ENCODE data around the gene MAOB. TPM values are rescaled to one million over a fixed set of nuclear protein-coding genes. Genes with fewer than 3 reads are reported as not detected.
A peak's percentile ranks its signal among the peaks of the same experiment; 100 is the strongest.
"Not testable (repeated sequence)": the region's sequence is repeated elsewhere in the genome, so short reads cannot be mapped to it uniquely, and the experiment has no call there.

The MAOB gene
- total and polyA plus RNA-seq, 8 donors: 1.2 to 16.0 (median 10.2) TPM

- 90 to 100% (median 93%) methylated on average over 1 of the region's 1 CpG for WGBS, 5 donors
- H3K9me3 ChIP-seq: no peaks in the 10 kb centered on the region
- no peak for DNase-seq
- no peaks in the 10 kb centered on the region for H3K27me3 ChIP-seq
- no peak overlapping the region for H3K4me3 ChIP-seq
- intact Hi-C loops (cut with DNase I; ENCODE audit: low total_unique reads): no loop called here
- peaks cover 0 to 40% (median 33%) of the 10 kb centered on the region in 4 donors for H3K36me3 ChIP-seq
- H3K27ac ChIP-seq: no peak overlapping the region
- H3K4me1 ChIP-seq: peaks cover 0 to 5% (median 0%) of the 10 kb centered on the region in 4 donors
- no peak for TF ChIP-seq CTCF (IDR thresholded peaks at IDR 0.05)
- no peak for TF ChIP-seq EP300 (IDR thresholded peaks at IDR 0.05)
- no peak for TF ChIP-seq POLR2A (IDR thresholded peaks at IDR 0.05)
- no peak for TF ChIP-seq POLR2AphosphoS5 (IDR thresholded peaks at IDR 0.05)
Measured at GRCh38 chrX:43728966-43729365, 153.3 kb downstream of the MAOB start.

GRCh38 chrX:43728002-43728401, 154.2 kb downstream of the MAOB start:
- DNase-seq: no peak
- no peak overlapping the region for H3K4me3 ChIP-seq
- H3K9me3 ChIP-seq: peaks cover 0 to 1% (median under 1%) of the 10 kb centered on the region in 4 donors
- H3K4me1 ChIP-seq: peaks cover 0 to 5% (median 0%) of the 10 kb centered on the region in 4 donors
- WGBS, 5 donors: 51 to 59% (median 53%) methylated on average over 5 of the region's 5 CpGs
- H3K27me3 ChIP-seq: no peaks in the 10 kb centered on the region
- TF ChIP-seq POLR2A (IDR thresholded peaks at IDR 0.05) (no peak), CTCF (IDR thresholded peaks at IDR 0.05) (no peak), EP300 (IDR thresholded peaks at IDR 0.05) (no peak), POLR2AphosphoS5 (IDR thresholded peaks at IDR 0.05) (no peak)
- no peak overlapping the region for H3K27ac ChIP-seq
- peaks cover 0 to 35% (median 25%) of the 10 kb centered on the region in 4 donors for H3K36me3 ChIP-seq
- intact Hi-C loops (cut with DNase I; ENCODE audit: low total_unique reads): no loop called here

GRCh38 chrX:43727254-43727653, 155.0 kb downstream of the MAOB start:
- H3K27ac ChIP-seq; H3K4me1 ChIP-seq; H3K9me3 ChIP-seq; intact Hi-C loops (cut with DNase I; ENCODE audit: low total_unique reads); H3K27me3 ChIP-seq; H3K4me3 ChIP-seq: not testable (repeated sequence)
- peaks cover 0 to 35% (median 18%) of the 10 kb centered on the region in 4 donors for H3K36me3 ChIP-seq
- peak in 1 of 2 donors; percentile 33 for DNase-seq
- WGBS, 5 donors: 57 to 94% (median 61%) methylated on average over 6 of the region's 6 CpGs; no CpG with 5 or more reads in 1 of the 5 donors

GRCh38 chrX:43725227-43725626, 157.0 kb downstream of the MAOB start:
- H3K4me3 ChIP-seq; H3K27ac ChIP-seq; H3K4me1 ChIP-seq; DNase-seq; intact Hi-C loops (cut with DNase I; ENCODE audit: low total_unique reads); H3K27me3 ChIP-seq: not testable (repeated sequence)
- Histone ChIP-seq H3K9me3 (peaks cover 0 to 29% (median 9%) of the 10 kb centered on the region in 4 donors), H3K36me3 (peaks cover 0 to 35% (median 7%) of the 10 kb centered on the region in 4 donors)
- whole genome bisulfite sequencing, 5 donors: 67 to 77% (median 73%) methylated on average over 5 of the region's 5 CpGs

GRCh38 chrX:43720961-43721360, 161.3 kb downstream of the MAOB start:
- no peaks in the 10 kb centered on the region for H3K4me1 ChIP-seq
- H3K9me3 ChIP-seq: peaks cover 0 to 48% (median 14%) of the 10 kb centered on the region in 4 donors
- DNase-seq: no peak
- H3K4me3 ChIP-seq: no peak overlapping the region
- peaks cover 0 to 51% (median 8%) of the 10 kb centered on the region in 4 donors for H3K36me3 ChIP-seq
- 64 to 100% (median 82%) methylated on average over 1 of the region's 1 CpG for WGBS, 5 donors
- TF ChIP-seq POLR2AphosphoS5 (IDR thresholded peaks at IDR 0.05) (no peak), EP300 (IDR thresholded peaks at IDR 0.05) (no peak), CTCF (IDR thresholded peaks at IDR 0.05) (no peak), POLR2A (IDR thresholded peaks at IDR 0.05) (no peak)
- no peak overlapping the region for H3K27ac ChIP-seq
- no peaks in the 10 kb centered on the region for H3K27me3 ChIP-seq
- intact Hi-C loops (cut with DNase I; ENCODE audit: low total_unique reads): no loop called here

Measured in stomach (tissue), 9 donors.